GM12878 (cell line): Measurements from ENCODE around the gene DPF3. TPM values are rescaled to one million over a fixed set of nuclear protein-coding genes. Genes with fewer than 3 reads are reported as not detected.

ENCODE experiments used
- ATAC-seq: fragments of 200-7000 bp; cut with Tn5 transposase; 3 replicates; pipeline ENCODE4 v1.9.1; 2020; ENCODE audit warnings: mild to moderate bottlenecking, moderate library complexity
- BruUV-seq: library from RNA; stranded (reverse); fragments of 400-500 nt; replicated peaks from 2 replicates; lab custom pipeline; 2021; lab: Mats Ljungman, UMichigan
- CTCF ChIA-PET: fragments of 300-600 bp; sonication (Branson Sonifier 250); formaldehyde crosslinking; extraction: SDS; loops from one replicate; lab custom pipeline; 2021; ENCODE audit warnings: inconsistent platforms; lab: Yijun Ruan, JAX
- POLR2A ChIA-PET: fragments of 350-600 bp; formaldehyde crosslinking; extraction: SDS; loops from one replicate; lab custom pipeline; 2021; ENCODE audit warnings: inconsistent platforms; lab: Charles Lee
- RAD21 ChIA-PET: fragments of 300-600 bp; sonication (Branson Sonifier 250); formaldehyde crosslinking; loops from one replicate; lab custom pipeline; 2023; ENCODE audit warnings: antibody characterized with exemption; ENCODE audit not compliant: unreplicated experiment; lab: Charles Lee
- SMC1A ChIA-PET: fragments of 300-600 bp; sonication (Branson Sonifier 250); formaldehyde crosslinking; loops from one replicate; lab custom pipeline; 2023; ENCODE audit not compliant: unreplicated experiment, uncharacterized antibody; lab: Charles Lee
- DNase-seq: peaks from one replicate; pipeline ENCODE4 v3.0.0-alpha.2; 2011; ENCODE audit warnings: low read depth, low spot score
- FAIRE-seq: peaks from 3 replicates; lab custom pipeline; 2011; peaks lifted over from hg19 to GRCh38; lab: Jason Lieb, UNC
- H2AFZ ChIP-seq: 2 replicates; pipeline ENCODE4 v1.6.0; 2011; ENCODE audit warnings: low read depth, low read length, control low read depth; ENCODE audit not compliant: control insufficient read depth
- H3K27ac ChIP-seq: 2 replicates; pipeline ENCODE4 v1.5.1; 2011; ENCODE audit warnings: control low read depth; ENCODE audit not compliant: control insufficient read depth, insufficient read depth
- H3K27me3 ChIP-seq, 2 experiments: replicated peaks in 1 of 2; 2 replicates each; pipeline versions ENCODE4 v1.6.0 to v1.6.1; 2011; ENCODE audit warnings: low read length in 1 of 2; ENCODE audit not compliant: control insufficient read depth in 2 of 2, insufficient read depth in 2 of 2
- H3K36me3 ChIP-seq, 2 experiments: 2 replicates each; pipeline ENCODE4 v1.5.1; 2011; ENCODE audit warnings: low read length in 1 of 2; ENCODE audit not compliant: control insufficient read depth in 2 of 2, insufficient read depth in 2 of 2
- H3K4me1 ChIP-seq: 2 replicates; pipeline ENCODE4 v1.6.1; 2011; ENCODE audit warnings: mild to moderate bottlenecking, low read length, moderate library complexity, mixed read lengths; ENCODE audit not compliant: control insufficient read depth, insufficient read depth
- H3K4me2 ChIP-seq: 2 replicates; pipeline ENCODE4 v1.6.0; 2011; ENCODE audit warnings: control low read depth; ENCODE audit not compliant: control insufficient read depth, insufficient read depth
- H3K4me3 ChIP-seq: fragments of 200-600 bp; sonication (generic); 2 replicates; pipeline ENCODE4 v1.5.1; 2016
- H3K79me2 ChIP-seq: 2 replicates; pipeline ENCODE4 v1.6.0; 2011; ENCODE audit warnings: low read length; ENCODE audit not compliant: control insufficient read depth, insufficient read depth
- H3K9ac ChIP-seq: 2 replicates; pipeline ENCODE4 v1.8.0; 2011; ENCODE audit warnings: low read length, control low read depth, mixed read lengths; ENCODE audit not compliant: control insufficient read depth, insufficient read depth
- H3K9me3 ChIP-seq: replicated peaks from 3 replicates; pipeline ENCODE4 v1.5.1; 2011; ENCODE audit warnings: mild to moderate bottlenecking, low read length; ENCODE audit not compliant: control insufficient read depth, insufficient read depth
- H4K20me1 ChIP-seq: 2 replicates; pipeline ENCODE4 v1.6.0; 2011; ENCODE audit not compliant: control insufficient read depth, insufficient read depth
- ATF7 ChIP-seq: fragments of 450-650 bp; IDR thresholded peaks from 2 replicates; pipeline ENCODE4 v1.6.1; 2016; ENCODE audit warnings: low read depth, mild to moderate bottlenecking
- FOS ChIP-seq: IDR thresholded peaks from 3 replicates; pipeline ENCODE4 v1.6.1; 2011; ENCODE audit warnings: borderline replicate concordance; ENCODE audit not compliant: insufficient read length; ENCODE audit errors: extremely low read depth
- NFIC ChIP-seq: IDR thresholded peaks from 2 replicates; pipeline ENCODE4 v1.6.1; 2012; ENCODE audit warnings: low read depth, mild to moderate bottlenecking, inconsistent platforms, low read length, moderate library complexity
- POLR2AphosphoS2 ChIP-seq: IDR thresholded peaks from 2 replicates; pipeline ENCODE4 v1.6.1; 2011; ENCODE audit warnings: low read depth, mild to moderate bottlenecking, low read length, improper control_type of control experiment, moderate library complexity
- RAD21 ChIP-seq: IDR thresholded peaks from 2 replicates; pipeline ENCODE4 v1.6.1; 2011; ENCODE audit warnings: mild to moderate bottlenecking, low read depth, low read length, moderate library complexity; ENCODE audit not compliant: insufficient read depth
- SIN3A ChIP-seq: IDR thresholded peaks from 2 replicates; pipeline ENCODE4 v1.6.1; 2012; ENCODE audit warnings: low read depth, low read length, improper control_type of control experiment
- SPI1 ChIP-seq: IDR thresholded peaks from 2 replicates; pipeline ENCODE4 v1.6.1; 2011; ENCODE audit warnings: low read depth, mild to moderate bottlenecking, low read length, moderate library complexity, borderline replicate concordance; ENCODE audit not compliant: insufficient read depth
- TCF7 ChIP-seq: IDR thresholded peaks from 2 replicates; pipeline ENCODE4 v1.6.1; 2014; ENCODE audit warnings: antibody characterized with exemption, borderline replicate concordance
- YY1 ChIP-seq: IDR thresholded peaks from 2 replicates; pipeline ENCODE4 v1.6.1; 2011; ENCODE audit warnings: low read depth, mild to moderate bottlenecking, low read length
- ZBED1 ChIP-seq: IDR thresholded peaks from 2 replicates; pipeline ENCODE4 v1.6.1; 2016; ENCODE audit warnings: borderline replicate concordance
- ZNF622 ChIP-seq: fragments of 450-650 bp; IDR thresholded peaks from 2 replicates; pipeline ENCODE4 v1.6.1; 2017; ENCODE audit warnings: mild to moderate bottlenecking, inconsistent platforms
- ZSCAN29 ChIP-seq: fragments of 450-650 bp; IDR thresholded peaks from 2 replicates; pipeline ENCODE4 v1.6.1; 2017; ENCODE audit warnings: mild to moderate bottlenecking, moderate library complexity
- WGBS: methylation state at CpG from one replicate; pipeline ENCODE4 v1.1.6; 2016; ENCODE audit warnings: low lambda C conversion rate; ENCODE audit not compliant: insufficient replicate concordance, insufficient coverage; ENCODE audit errors: missing lambda C conversion rate; 5-methylcytosine and 5-hydroxymethylcytosine counted together
- in situ Hi-C: fragments of 300-500 bp; cut with MboI; formaldehyde crosslinking; loops from 9 replicates; pipeline ENCODE4 v1.14.3; 2018; ENCODE audit warnings: mixed read lengths
- intact Hi-C: fragments of 100-400 bp; cut with micrococcal nuclease; formaldehyde crosslinking; loops from one replicate; pipeline ENCODE4 v1.14.2; 2022; ENCODE audit not compliant: unreplicated experiment
- polyA plus RNA-seq, 11 experiments: library from polyadenylated mRNA; depleted of rRNA in 4 of 11; unstranded in 6 of 11; stranded (reverse) in 5 of 11; fragments of >200 nt; fragmentation: Nextera tagmentation in 4 of 11; fragmentation: Illumina TruSeq in 1 of 11; extraction: Ambion mirVana in 4 of 11; extraction: Trizol in 1 of 11; gene quantifications; 1 replicate in 1 of 11; 2 replicates in 10 of 11; pipeline versions ENCODE4 v1.2.1 to v1.2.3, GENCODE V29; 2011 to 2016; ENCODE audit warnings: inconsistent platforms in 2 of 11, missing spikeins in 2 of 11, low read depth in 1 of 11
- total RNA-seq, 4 experiments: library from RNA; depleted of rRNA in 3 of 4; stranded (reverse); fragments of >200 nt in 3 of 4; fragmentation: Illumina TruSeq in 1 of 4; extraction: Trizol in 1 of 4; gene quantifications; 2 replicates each; pipeline versions ENCODE4 v1.2.1 to v1.2.3, GENCODE V29; 2013 to 2021
- TF ChIP-seq, protein P1 (sequence below): fragments of 450-650 bp; formaldehyde crosslinking; IDR thresholded peaks from 2 replicates; pipeline ENCODE4 v1.4.0; 2020; ENCODE audit warnings: mild to moderate bottlenecking, moderate library complexity
- TF ChIP-seq, protein P2 (sequence below): fragments of 450-650 bp; IDR thresholded peaks from 2 replicates; pipeline ENCODE4 v1.6.1; 2016; ENCODE audit warnings: mild to moderate bottlenecking

DPF3 gene
- total and polyA plus RNA-seq, 10 of the 15 experiments (the other 5 are each of a cell fraction or from before 2014, with no cell fraction given), result 0.69 to 8.0 (median 2.2) TPM

DNA sequence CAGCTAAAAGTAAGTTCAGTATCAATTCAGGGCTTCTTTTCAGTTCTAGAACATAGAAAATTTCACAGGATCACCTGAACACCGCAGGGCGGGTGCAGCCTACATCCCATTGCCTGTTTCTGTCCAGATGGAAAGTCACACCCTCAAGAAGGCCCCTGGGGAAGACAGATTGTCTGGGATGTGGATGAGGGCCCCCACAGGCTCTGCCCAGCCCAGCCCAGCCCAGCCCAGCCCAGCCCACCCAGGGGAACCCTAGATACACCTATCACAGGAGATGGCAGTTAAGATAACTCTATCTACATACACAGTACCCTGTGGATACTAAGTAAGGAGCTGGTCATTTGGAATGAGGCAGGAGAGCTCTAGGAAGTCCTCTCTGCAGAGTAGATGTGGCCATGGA, 68.4 kb downstream of the DPF3 start:
- H4K20me1 ChIP-seq, result no peaks in the 10 kb centered on the region
- no TSS peak for BruUV-seq
- CTCF ChIA-PET, result no interaction called here
- POLR2A ChIA-PET, result interaction anchor here (0.6 kb wide), 1 partner anchor 65 kb away, joined by 3 read pairs; no protein-coding TSS in a partner anchor
- 93% methylated on average over 2 of the region's 2 CpGs for WGBS
- FAIRE-seq (no peak), DNase-seq (no peak), ATAC-seq (no peak)
- SMC1A ChIA-PET, result no interaction called here
- RAD21 ChIA-PET, result no interaction called here
- no peaks in the 10 kb centered on the region for H3K9me3 ChIP-seq
- intact Hi-C loops (no loop called here), in situ Hi-C loops (no loop called here)
- no peak overlapping the region for H3K27ac ChIP-seq
- TF ChIP-seq POLR2AphosphoS2 (no peak), NFIC (no peak), RAD21 (no peak), YY1 (no peak), TCF7 (no peak), ZNF622 (no peak), FOS (no peak), SPI1 (no peak), ATF7 (no peak), ZSCAN29 (no peak), ZBED1 (no peak), SIN3A (no peak)
- TF ChIP-seq, protein P1, sequence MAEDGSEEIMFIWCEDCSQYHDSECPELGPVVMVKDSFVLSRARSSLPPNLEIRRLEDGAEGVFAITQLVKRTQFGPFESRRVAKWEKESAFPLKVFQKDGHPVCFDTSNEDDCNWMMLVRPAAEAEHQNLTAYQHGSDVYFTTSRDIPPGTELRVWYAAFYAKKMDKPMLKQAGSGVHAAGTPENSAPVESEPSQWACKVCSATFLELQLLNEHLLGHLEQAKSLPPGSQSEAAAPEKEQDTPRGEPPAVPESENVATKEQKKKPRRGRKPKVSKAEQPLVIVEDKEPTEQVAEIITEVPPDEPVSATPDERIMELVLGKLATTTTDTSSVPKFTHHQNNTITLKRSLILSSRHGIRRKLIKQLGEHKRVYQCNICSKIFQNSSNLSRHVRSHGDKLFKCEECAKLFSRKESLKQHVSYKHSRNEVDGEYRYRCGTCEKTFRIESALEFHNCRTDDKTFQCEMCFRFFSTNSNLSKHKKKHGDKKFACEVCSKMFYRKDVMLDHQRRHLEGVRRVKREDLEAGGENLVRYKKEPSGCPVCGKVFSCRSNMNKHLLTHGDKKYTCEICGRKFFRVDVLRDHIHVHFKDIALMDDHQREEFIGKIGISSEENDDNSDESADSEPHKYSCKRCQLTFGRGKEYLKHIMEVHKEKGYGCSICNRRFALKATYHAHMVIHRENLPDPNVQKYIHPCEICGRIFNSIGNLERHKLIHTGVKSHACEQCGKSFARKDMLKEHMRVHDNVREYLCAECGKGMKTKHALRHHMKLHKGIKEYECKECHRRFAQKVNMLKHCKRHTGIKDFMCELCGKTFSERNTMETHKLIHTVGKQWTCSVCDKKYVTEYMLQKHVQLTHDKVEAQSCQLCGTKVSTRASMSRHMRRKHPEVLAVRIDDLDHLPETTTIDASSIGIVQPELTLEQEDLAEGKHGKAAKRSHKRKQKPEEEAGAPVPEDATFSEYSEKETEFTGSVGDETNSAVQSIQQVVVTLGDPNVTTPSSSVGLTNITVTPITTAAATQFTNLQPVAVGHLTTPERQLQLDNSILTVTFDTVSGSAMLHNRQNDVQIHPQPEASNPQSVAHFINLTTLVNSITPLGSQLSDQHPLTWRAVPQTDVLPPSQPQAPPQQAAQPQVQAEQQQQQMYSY (CRISPR knock-in tag), result no peak
- TF ChIP-seq, protein P2, sequence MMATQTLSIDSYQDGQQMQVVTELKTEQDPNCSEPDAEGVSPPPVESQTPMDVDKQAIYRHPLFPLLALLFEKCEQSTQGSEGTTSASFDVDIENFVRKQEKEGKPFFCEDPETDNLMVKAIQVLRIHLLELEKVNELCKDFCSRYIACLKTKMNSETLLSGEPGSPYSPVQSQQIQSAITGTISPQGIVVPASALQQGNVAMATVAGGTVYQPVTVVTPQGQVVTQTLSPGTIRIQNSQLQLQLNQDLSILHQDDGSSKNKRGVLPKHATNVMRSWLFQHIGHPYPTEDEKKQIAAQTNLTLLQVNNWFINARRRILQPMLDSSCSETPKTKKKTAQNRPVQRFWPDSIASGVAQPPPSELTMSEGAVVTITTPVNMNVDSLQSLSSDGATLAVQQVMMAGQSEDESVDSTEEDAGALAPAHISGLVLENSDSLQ, result no peak
- no peaks in the 10 kb centered on the region for H3K36me3 ChIP-seq
- no peak overlapping the region for H2AFZ ChIP-seq
- no peak overlapping the region for H3K4me2 ChIP-seq
- no peaks in the 10 kb centered on the region for H3K79me2 ChIP-seq
- no peaks in the 10 kb centered on the region for H3K27me3 ChIP-seq
- H3K4me3 ChIP-seq, result no peak overlapping the region
- H3K9ac ChIP-seq, result no peak overlapping the region
- no peaks in the 10 kb centered on the region for H3K4me1 ChIP-seq
